ENCODE data around the gene TCF21. TPM values are rescaled to one million over a fixed set of nuclear protein-coding genes. Genes with fewer than 3 reads are reported as not detected.

TCF21 gene
- total and polyA plus RNA-seq, 2 of the 13 experiments (the other 11 are each of a cell fraction or from before 2014, with no cell fraction given): not detected

- H3K79me2 ChIP-seq (ENCODE audit: insufficient read depth, low read length): no peaks in the 10 kb centered on the region
- BruUV-seq (replicated peaks): no TSS peak
- no peaks in the 10 kb centered on the region for H3K9me3 ChIP-seq (ENCODE audit: low read length)
- no peak overlapping the region for H2AFZ ChIP-seq (ENCODE audit: low read length)
- no peaks in the 10 kb centered on the region for H3K36me3 ChIP-seq (replicated peaks in 1 of 2; ENCODE audit: control insufficient read depth in 1 of 2, insufficient read depth in 2 of 2, low read length in 2 of 2)
- H3K9ac ChIP-seq (ENCODE audit: insufficient read depth, low read depth, low read length): no peak overlapping the region
- ATAC-seq (no peak), DNase-seq (ENCODE audit: low spot score) (no peak), FAIRE-seq (no peak)
- 32% methylated on average over 5 of the region's 5 CpGs for WGBS (ENCODE audit: low lambda C conversion rate)
- ChIA-PET CTCF (ENCODE audit: low intra/inter-chr PET ratio, low total read pairs) (no interaction called here), POLR2A (no interaction called here)
- in situ Hi-C loops (cut with HindIII; ENCODE audit: extremely low pct_ligation_motif_present, low pct_unique_long_range_greater_than_20kb): no loop called here
- H4K20me1 ChIP-seq (ENCODE audit: insufficient read depth, low read length): no peaks in the 10 kb centered on the region
- H3K4me2 ChIP-seq (ENCODE audit: low read depth, low read length): no peak overlapping the region
- intact Hi-C loops (cut with micrococcal nuclease; ENCODE audit: unreplicated experiment): no loop called here
- no peak overlapping the region for H3K4me3 ChIP-seq (replicated peaks in 1 of 3; ENCODE audit: insufficient read depth in 1 of 3, low read depth in 2 of 3, low read length in 3 of 3)
- peaks cover 11% of the 10 kb centered on the region for H3K4me1 ChIP-seq (ENCODE audit: insufficient read depth, low read length)
- H3K27me3 ChIP-seq (ENCODE audit: control insufficient read depth in 1 of 2, insufficient read depth in 2 of 2, low read length in 2 of 2): peaks cover 9 to 75% of the 10 kb centered on the region in 2 experiments
- H3K27ac ChIP-seq (ENCODE audit: extremely low read length, insufficient read depth, low read length): no peak overlapping the region
- TF ChIP-seq PREB (CRISPR knock-in tag; IDR thresholded peaks at IDR 0.05) (no peak), ATF1 (CRISPR knock-in tag; IDR thresholded peaks at IDR 0.05) (no peak), ZBTB37 (CRISPR knock-in tag; IDR thresholded peaks at IDR 0.05) (no peak), ARNTL (CRISPR knock-in tag; IDR thresholded peaks at IDR 0.05) (no peak), THRA (CRISPR knock-in tag; IDR thresholded peaks at IDR 0.05; ENCODE audit: borderline replicate concordance) (no peak), ZNF496 (CRISPR knock-in tag; IDR thresholded peaks at IDR 0.05; ENCODE audit: insufficient replicate concordance) (no peak), SETDB1 (CRISPR knock-in tag; IDR thresholded peaks at IDR 0.05; ENCODE audit: borderline replicate concordance) (no peak), ZBTB44 (CRISPR knock-in tag; IDR thresholded peaks at IDR 0.05) (no peak), TCF12 (IDR thresholded peaks at IDR 0.05) (no peak), TCF12 (CRISPR knock-in tag; IDR thresholded peaks at IDR 0.05) (no peak), TFDP2 (CRISPR knock-in tag; IDR thresholded peaks at IDR 0.05) (no peak), KAT8 (CRISPR knock-in tag; IDR thresholded peaks at IDR 0.05) (no peak), NFATC3 (CRISPR knock-in tag; IDR thresholded peaks at IDR 0.05) (no peak), KDM3A (CRISPR knock-in tag; IDR thresholded peaks at IDR 0.05; ENCODE audit: low read depth) (no peak), FOXJ3 (CRISPR knock-in tag; IDR thresholded peaks at IDR 0.05; ENCODE audit: borderline replicate concordance) (no peak), USF2 (IDR thresholded peaks at IDR 0.05; ENCODE audit: low read depth, low read length) (no peak), USF2 (CRISPR knock-in tag; IDR thresholded peaks at IDR 0.05; ENCODE audit: borderline replicate concordance) (no peak)
These were observed 6.0 kb downstream of the TCF21 start for GRCh38 chr6:133894795-133895358.
